EL (cell line): ENCODE data around the gene MRGPRD.
A peak's percentile ranks its signal among the peaks of the same experiment; 100 is the strongest.

Source experiments
- DNase-seq: peaks from one replicate; pipeline ENCODE4 v3.0.0-alpha.2; 2016

Gene MRGPRD

GRCh38 chr11:68946416-68947090 is 34.2 kb downstream of the MRGPRD start:
- peak; percentile 63 for DNase-seq

- no peak for DNase-seq
Measured at GRCh38 chr11:68942751-68943271, 38.0 kb downstream of the MRGPRD start.

DNA sequence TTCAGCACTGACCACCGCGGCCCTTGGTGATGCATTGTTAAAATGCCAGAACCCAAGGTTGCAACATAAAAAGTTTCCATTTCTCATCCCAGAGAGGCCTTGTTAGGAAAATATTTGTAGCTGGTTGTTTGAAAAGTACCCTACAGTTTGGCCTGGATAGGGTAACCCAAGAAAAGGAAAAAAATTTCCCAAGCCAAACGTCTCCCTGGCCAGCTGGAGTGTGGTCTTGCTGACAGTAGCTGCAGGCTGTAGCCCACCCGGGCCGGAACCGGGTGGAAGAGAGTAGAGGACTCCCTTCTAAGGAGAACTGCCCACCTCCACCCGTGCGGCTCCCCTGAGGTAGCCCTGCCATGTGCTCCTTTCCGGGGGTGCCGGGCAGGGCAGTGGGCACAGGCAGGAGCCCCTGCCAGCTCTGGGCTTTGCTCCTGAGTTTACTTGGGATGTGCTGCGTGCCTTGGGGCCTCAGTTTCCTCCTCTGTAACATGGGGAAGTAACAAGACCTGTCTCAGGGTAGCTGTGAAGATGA is 38.6 kb downstream of the MRGPRD start:
- no peak for DNase-seq

GRCh38 chr11:68941324-68942094 is 39.3 kb downstream of the MRGPRD start:
- no peak for DNase-seq

DNA sequence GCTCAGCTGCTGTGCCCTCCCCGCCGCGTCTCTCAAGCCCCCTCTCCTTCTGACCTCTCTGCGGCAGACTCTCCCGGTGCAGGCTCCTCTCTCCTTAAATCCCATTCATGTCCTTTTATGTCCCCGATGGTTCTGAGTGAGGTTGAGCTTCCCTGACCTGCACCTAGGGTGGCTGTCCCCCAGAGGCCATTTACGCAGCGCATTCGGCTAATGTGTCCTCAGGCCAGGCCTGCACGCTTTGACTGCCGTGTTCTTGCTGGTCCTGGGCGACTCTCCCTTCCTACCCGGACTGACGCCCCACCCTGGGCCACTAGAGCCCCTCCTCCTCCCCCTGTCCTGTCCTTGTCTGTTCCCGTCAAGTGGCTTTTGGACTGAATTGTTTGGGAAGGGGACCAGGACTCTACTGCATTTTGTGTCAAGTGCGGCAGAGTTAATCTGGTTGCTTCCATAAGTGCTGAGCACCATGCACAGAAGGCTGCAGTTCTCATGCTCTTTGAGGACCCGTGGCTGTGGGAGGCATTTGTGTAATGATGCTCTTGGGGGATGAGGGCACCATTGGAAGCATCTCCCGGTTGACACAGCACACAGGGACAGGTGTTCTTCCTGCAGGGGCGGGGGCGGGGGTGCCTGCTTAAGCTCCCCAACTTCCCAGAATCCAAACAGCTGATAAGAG is 40.0 kb downstream of the MRGPRD start:
- no peak for DNase-seq

DNA sequence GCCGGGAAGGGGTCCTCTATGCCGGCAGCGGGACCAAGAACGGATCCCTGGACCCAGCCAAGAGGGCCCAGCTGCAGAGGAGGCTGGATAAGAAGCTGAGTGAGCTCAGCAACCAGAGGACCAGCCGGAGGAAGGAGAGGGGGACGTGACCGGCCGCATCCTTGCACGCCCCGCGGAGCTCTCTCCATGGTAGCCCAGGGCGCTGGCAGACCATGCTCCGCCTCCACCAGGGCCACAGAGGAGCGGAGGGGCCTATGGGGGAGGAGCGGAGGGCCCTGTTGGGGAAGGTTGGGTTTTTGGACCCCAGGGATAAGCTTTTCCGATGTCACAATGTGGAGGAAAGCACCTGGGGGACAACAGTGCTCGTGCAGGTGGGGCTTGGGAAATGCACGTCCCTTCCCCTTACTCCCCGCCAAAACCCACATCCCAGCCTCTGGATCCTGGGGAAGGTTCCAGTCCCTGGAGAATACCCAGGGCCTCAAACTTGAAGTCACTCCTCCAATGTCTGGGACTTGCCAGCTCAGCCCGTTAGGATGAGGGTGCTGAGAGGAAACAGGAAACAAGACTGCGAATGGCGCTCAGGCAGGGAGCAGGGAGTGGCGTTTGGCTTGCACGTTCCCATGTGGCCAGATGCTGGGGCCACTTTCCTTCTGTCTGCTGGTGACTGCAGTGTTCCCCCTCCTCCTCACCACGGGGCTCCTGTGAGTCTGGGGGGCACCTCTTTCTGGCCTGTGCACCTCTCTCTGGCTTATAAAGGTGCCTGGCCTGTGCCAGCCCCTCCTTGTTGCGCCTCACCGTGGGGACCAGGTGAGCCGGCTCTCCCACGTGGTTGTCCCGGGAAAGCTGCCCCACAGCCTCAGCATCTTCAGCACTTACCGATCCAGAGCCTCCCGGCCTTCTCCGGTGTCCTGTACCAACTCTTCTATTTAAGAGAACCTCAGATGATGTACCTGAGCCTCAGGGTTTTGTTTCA is 40.9 kb downstream of the MRGPRD start:
- no peak for DNase-seq

DNA sequence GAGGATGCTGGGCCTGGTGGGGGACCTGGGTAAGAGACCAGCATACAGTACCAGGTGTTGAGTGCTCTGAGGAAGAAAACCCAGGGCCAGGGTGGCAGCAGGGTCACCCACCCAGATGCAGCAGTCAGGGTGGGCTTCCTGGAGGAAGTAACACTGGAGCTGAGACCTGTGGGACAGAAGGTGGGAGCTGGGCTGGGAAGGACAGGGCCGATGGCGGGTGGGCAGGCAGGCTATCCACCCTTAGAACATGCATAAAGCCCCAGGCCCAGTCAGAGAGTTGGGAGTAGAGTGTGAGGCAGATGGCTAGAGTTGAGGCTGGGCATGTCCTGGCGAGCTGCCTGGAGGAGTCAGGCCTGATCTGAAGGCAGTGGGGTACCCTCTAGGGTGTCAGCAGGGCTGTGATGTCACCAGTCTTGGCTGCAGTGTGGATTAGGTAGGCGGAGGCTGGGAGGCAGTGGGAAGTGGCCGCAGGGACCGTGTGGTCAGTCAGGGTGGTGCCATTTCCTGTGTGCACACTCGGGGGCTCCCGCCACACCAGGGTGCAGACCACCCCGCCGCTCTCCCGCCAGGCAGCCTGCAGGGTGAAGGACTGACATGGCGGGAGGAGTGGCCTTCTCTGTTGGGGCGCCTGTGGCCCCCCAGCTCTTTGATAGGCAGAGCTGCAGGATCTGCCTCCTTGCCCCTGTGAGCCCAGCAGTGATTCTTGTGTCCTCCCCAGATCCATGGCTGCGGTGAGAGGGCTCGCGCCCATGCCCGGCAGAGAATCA is 41.8 kb downstream of the MRGPRD start:
- DNase-seq = peak; percentile 11

GRCh38 chr11:68938088-68938487 is 42.7 kb downstream of the MRGPRD start:
- DNase-seq = no peak

- DNase-seq = no peak
Measured at GRCh38 chr11:68936676-68937620, 43.8 kb downstream of the MRGPRD start.

- no peak for DNase-seq
Measured at GRCh38 chr11:68936358-68936636, 44.5 kb downstream of the MRGPRD start.

GRCh38 chr11:68935516-68936357 is 45.0 kb downstream of the MRGPRD start:
- DNase-seq = no peak

DNA sequence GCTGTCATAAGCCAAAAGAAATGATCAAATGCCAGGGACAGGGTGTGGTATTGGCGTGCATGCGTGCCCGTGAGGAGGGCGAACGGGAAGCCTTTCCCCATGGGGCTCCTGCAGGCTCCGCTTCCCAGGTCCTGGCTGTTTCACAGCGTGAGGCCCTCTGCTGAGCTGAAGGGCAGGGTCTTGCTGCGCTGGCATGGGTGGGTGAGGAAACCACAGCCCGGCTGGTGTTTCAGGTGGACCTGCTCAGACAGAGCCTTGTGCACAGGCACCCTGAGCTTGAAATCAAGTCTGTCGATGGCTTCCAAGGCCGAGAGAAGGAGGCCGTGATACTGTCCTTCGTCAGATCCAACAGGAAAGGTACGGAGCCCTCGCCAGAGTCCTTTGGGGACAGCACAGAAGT is 45.7 kb downstream of the MRGPRD start:
- DNase-seq = no peak

DNA sequence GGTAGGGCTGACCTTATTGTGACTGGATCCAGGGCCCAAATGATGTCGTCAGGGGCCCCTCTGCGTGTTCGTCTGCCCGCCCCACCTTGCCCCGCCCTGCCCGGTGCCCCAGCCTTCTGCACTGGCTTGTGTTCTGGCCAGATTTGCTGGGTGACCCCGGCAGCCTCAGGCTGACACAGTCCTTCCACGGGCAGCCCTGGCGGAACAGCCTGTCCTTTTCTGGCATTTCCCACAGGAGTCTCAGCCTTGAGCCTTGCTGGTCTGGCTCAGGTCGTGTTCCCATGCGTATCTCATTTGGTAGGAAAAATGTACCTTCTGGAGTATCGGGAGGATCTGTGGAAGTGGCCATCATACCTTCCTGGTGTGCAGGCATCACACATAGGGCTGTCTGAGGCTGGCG is 46.1 kb downstream of the MRGPRD start:
- no peak for DNase-seq

GRCh38 chr11:68934321-68934645 is 46.5 kb downstream of the MRGPRD start:
- DNase-seq = no peak

- DNase-seq = no peak
Measured at GRCh38 chr11:68933605-68934320, 47.0 kb downstream of the MRGPRD start.

GRCh38 chr11:68932933-68933577 is 47.7 kb downstream of the MRGPRD start:
- DNase-seq = no peak

DNA sequence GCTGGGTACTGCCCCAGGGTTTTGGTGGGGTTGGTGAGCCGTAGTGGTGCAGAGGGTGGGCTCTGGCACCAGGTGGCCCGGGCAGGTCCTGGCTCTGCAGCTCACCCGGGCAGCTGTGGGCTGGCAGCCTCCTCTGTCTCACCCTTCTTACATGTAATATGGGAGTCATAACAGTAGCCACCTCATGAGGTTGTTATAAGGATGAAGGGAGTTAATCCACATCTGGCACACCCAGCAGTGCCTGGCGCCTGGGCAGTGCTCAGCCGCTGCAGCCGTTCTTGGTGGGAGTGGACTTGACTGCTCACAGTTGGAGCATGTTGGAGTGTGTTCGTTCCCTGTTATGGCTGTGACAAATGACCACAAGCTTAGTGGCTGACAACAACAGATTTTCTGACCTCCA is 48.4 kb downstream of the MRGPRD start:
- DNase-seq = no peak

- no peak for DNase-seq
Measured at GRCh38 chr11:68931911-68932310, 48.9 kb downstream of the MRGPRD start.
